Esophagus squamous epithelium (tissue), 5 donors: ENCODE data around the gene IL1B. TPM values are rescaled to one million over a fixed set of nuclear protein-coding genes. Genes with fewer than 3 reads are reported as not detected.

Experiments used
- DNase-seq: peaks from one replicate; lab custom pipeline; 2025; lab: John Stamatoyannopoulos, UW
- H3K27ac ChIP-seq, 4 donors: fragments of 200-600 bp; sonication (generic); one replicate each; pipeline ENCODE4 v1.5.1; 2016 to 2019; ENCODE audit warnings: mild to moderate bottlenecking in 1 of 4
- H3K27me3 ChIP-seq, 4 donors: fragments of 200-600 bp; sonication (generic); 1 replicate in 3 of 4; 2 replicates in 1 of 4; pipeline versions ENCODE4 v1.5.1 to v1.6.0; 2017 to 2021; ENCODE audit warnings: antibody characterized with exemption in 1 of 4
- H3K36me3 ChIP-seq, 3 donors: fragments of 200-600 bp; sonication (generic); one replicate each; pipeline ENCODE4 v1.5.1; 2016 to 2019
- H3K4me1 ChIP-seq, 3 donors: fragments of 200-600 bp; sonication (generic); one replicate each; pipeline ENCODE4 v1.5.1; 2017 to 2019
- H3K4me3 ChIP-seq, 4 donors: fragments of 200-600 bp; sonication (generic); 1 replicate in 3 of 4; 2 replicates in 1 of 4; pipeline ENCODE4 v1.5.1; 2016 to 2019; ENCODE audit warnings: mild to moderate bottlenecking in 2 of 4, moderate library complexity in 1 of 4
- H3K9me3 ChIP-seq, 3 donors: fragments of 200-600 bp; sonication (generic); one replicate each; pipeline ENCODE4 v1.5.1; 2016 to 2019
- CTCF ChIP-seq, 6 experiments: fragments of 450-650 bp in 4 of 6; fragments of 200-600 bp in 2 of 6; sonication (generic) in 2 of 6; IDR thresholded peaks; one replicate each; pipeline ENCODE4 v1.5.1; 2016 to 2019; ENCODE audit warnings: antibody characterized with exemption in 6 of 6, mild to moderate bottlenecking in 4 of 6, moderate library complexity in 4 of 6
- POLR2A ChIP-seq, 4 donors: fragments of 450-650 bp; IDR thresholded peaks; one replicate each; pipeline ENCODE4 v1.6.1; 2017; ENCODE audit warnings: antibody characterized with exemption in 4 of 4, mild to moderate bottlenecking in 4 of 4, moderate library complexity in 3 of 4
- WGBS, 2 donors: methylation state at CpG; one replicate each; pipeline ENCODE4 v1.1.5; 2018; 5-methylcytosine and 5-hydroxymethylcytosine counted together
- intact Hi-C: fragments of 100-400 bp; cut with DNase I; formaldehyde crosslinking; loops from one replicate; pipeline ENCODE4 v1.15.0; 2022
- total RNA-seq, 4 donors: library from RNA; depleted of rRNA; stranded (reverse); fragments of >200 nt; gene quantifications; one replicate each; pipeline ENCODE4 v1.1.0, GENCODE V29; 2016
- donor health status: DM: yes; HTN: yes; CAD: no.

The IL1B gene
- total RNA-seq, 4 donors from 2014 or later: 1.3 to 16.5 (median 4.4) TPM

GRCh38 chr2:112849956-112850355, 13.4 kb upstream of the IL1B start:
- Histone ChIP-seq H3K4me3 (no peak overlapping the region), H3K36me3 (no peaks in the 10 kb centered on the region), H3K27me3 (no peaks in the 10 kb centered on the region), H3K4me1 (no peaks in the 10 kb centered on the region), H3K27ac (no peak overlapping the region), H3K9me3 (no peaks in the 10 kb centered on the region)
- intact Hi-C loops: no loop called here
- 93 to 94% methylated on average over 9 to 10 of the region's 11 CpGs for WGBS, 2 donors
- TF ChIP-seq CTCF (IDR thresholded peaks at IDR 0.05) (no peak), POLR2A (IDR thresholded peaks at IDR 0.05) (no peak)
- no peak for DNase-seq

GRCh38 chr2:112848833-112849232, 12.3 kb upstream of the IL1B start:
- DNase-seq: no peak
- H3K27me3 ChIP-seq: no peaks in the 10 kb centered on the region
- no peaks in the 10 kb centered on the region for H3K4me1 ChIP-seq
- no peak overlapping the region for H3K4me3 ChIP-seq
- TF ChIP-seq POLR2A (IDR thresholded peaks at IDR 0.05) (no peak), CTCF (IDR thresholded peaks at IDR 0.05) (no peak)
- intact Hi-C loops: no loop called here
- no peak overlapping the region for H3K27ac ChIP-seq
- WGBS, 2 donors: 63 to 78% methylated on average over 1 of the region's 1 CpG
- H3K36me3 ChIP-seq: no peaks in the 10 kb centered on the region
- H3K9me3 ChIP-seq: no peaks in the 10 kb centered on the region

- whole genome bisulfite sequencing, 2 donors: 70 to 80% methylated on average over 5 to 6 of the region's 6 CpGs
- Histone ChIP-seq H3K27ac (no peak overlapping the region), H3K4me1 (no peaks in the 10 kb centered on the region), H3K27me3 (no peaks in the 10 kb centered on the region), H3K9me3 (no peaks in the 10 kb centered on the region), H3K4me3 (no peak overlapping the region), H3K36me3 (no peaks in the 10 kb centered on the region)
- intact Hi-C loops: no loop called here
- no peak for DNase-seq
- no peak for TF ChIP-seq CTCF (IDR thresholded peaks at IDR 0.05)
- TF ChIP-seq POLR2A (IDR thresholded peaks at IDR 0.05): no peak
Observed at GRCh38 chr2:112846031-112846430, 9.5 kb upstream of the IL1B start.

- no peak overlapping the region for H3K4me3 ChIP-seq
Observed at GRCh38 chr2:112843836-112844235, 7.3 kb upstream of the IL1B start.

GRCh38 chr2:112843288-112843687, 6.7 kb upstream of the IL1B start:
- Histone ChIP-seq H3K9me3 (no peaks in the 10 kb centered on the region), H3K27me3 (no peaks in the 10 kb centered on the region), H3K4me3 (no peak overlapping the region), H3K27ac (no peak overlapping the region), H3K4me1 (no peaks in the 10 kb centered on the region), H3K36me3 (no peaks in the 10 kb centered on the region)
- WGBS, 2 donors: 92 to 93% methylated on average over 2 of the region's 2 CpGs
- no peak for DNase-seq
- TF ChIP-seq POLR2A (IDR thresholded peaks at IDR 0.05) (no peak), CTCF (IDR thresholded peaks at IDR 0.05) (no peak)
- intact Hi-C loops: no loop called here

More at GRCh38 chr2:112843836-112844235, 7.3 kb upstream of the IL1B start:
- TF ChIP-seq CTCF (IDR thresholded peaks at IDR 0.05) (no peak), POLR2A (IDR thresholded peaks at IDR 0.05) (no peak)
- Histone ChIP-seq H3K27me3 (no peaks in the 10 kb centered on the region), H3K36me3 (no peaks in the 10 kb centered on the region), H3K4me1 (no peaks in the 10 kb centered on the region), H3K27ac (no peak overlapping the region), H3K9me3 (no peaks in the 10 kb centered on the region)
- WGBS, 2 donors: 75 to 78% methylated on average over 1 to 2 of the region's 2 CpGs
- DNase-seq: no peak
- intact Hi-C loops: no loop called here
